HCT116 (cell line): ENCODE results near the gene IL25. TPM values are rescaled to one million over a fixed set of nuclear protein-coding genes. Genes with fewer than 3 reads are reported as not detected.

Experiments
- ATAC-seq: fragments of 200-7000 bp; cut with Tn5 transposase; 2 replicates; pipeline ENCODE4 v1.9.1; 2020; ENCODE audit warnings: mild to moderate bottlenecking, moderate library complexity
- BruUV-seq: library from RNA; stranded (reverse); fragments of 400-500 nt; replicated peaks from 2 replicates; lab custom pipeline; 2021; lab: Mats Ljungman, UMichigan
- CTCF ChIA-PET: fragments of 300-600 bp; sonication (Branson Sonifier 250); formaldehyde crosslinking; loops from one replicate; lab custom pipeline; 2021; ENCODE audit warnings: antibody characterized with exemption; lab: Charles Lee
- POLR2A ChIA-PET: fragments of 300-600, 350-600 bp; sonication (Branson Sonifier 250); formaldehyde crosslinking; loops from one replicate; lab custom pipeline; 2021; ENCODE audit warnings: antibody characterized with exemption; lab: Charles Lee
- RAD21 ChIA-PET, 2 experiments: fragments of 300-600 bp; sonication (Branson Sonifier 250); formaldehyde crosslinking; loops; one replicate each; lab custom pipeline; 2023; ENCODE audit warnings: low total read pairs in 2 of 2; ENCODE audit not compliant: uncharacterized antibody in 2 of 2, unreplicated experiment in 2 of 2, low non-redundant PET in 1 of 2; lab: Charles Lee
- DNase-seq: peaks from one replicate; pipeline ENCODE4 v3.0.0-alpha.2; 2010; ENCODE audit warnings: low read depth, low spot score
- H2AFZ ChIP-seq: fragments of 200-600 bp; shearing (Covaris generic), sonication (generic); 2 replicates; pipeline ENCODE4 v1.6.1; 2017; ENCODE audit warnings: low read depth, mixed run types, mixed read lengths, antibody characterized with exemption, low read length; ENCODE audit not compliant: poor library complexity, severe bottlenecking
- H3K27ac ChIP-seq: 2 replicates; pipeline ENCODE4 v1.5.1; 2012; ENCODE audit warnings: low read depth, low read length
- H3K27me3 ChIP-seq: fragments of 200-600 bp; sonication (generic); 2 replicates; pipeline ENCODE4 v1.6.1; 2016; ENCODE audit warnings: mixed run types, low read length, mixed read lengths; ENCODE audit not compliant: insufficient read depth
- H3K36me3 ChIP-seq, 2 experiments: fragments of 200-500 bp in 1 of 2; fragments of 200-600 bp in 1 of 2; sonication (Bioruptor generic) in 1 of 2; sonication (generic) in 1 of 2; 2 replicates each; pipeline versions ENCODE4 v1.5.1 to v1.6.1; 2014 to 2016; ENCODE audit warnings: low read length in 2 of 2, inconsistent platforms in 1 of 2, mixed read lengths in 1 of 2, mixed run types in 1 of 2; ENCODE audit not compliant: insufficient read depth in 2 of 2, control insufficient read depth in 1 of 2
- H3K4me1 ChIP-seq, 2 experiments: fragments of 200-600 bp in 1 of 2; sonication (generic) in 1 of 2; 2 replicates each; pipeline versions ENCODE4 v1.5.1 to v1.6.1; 2012 to 2017; ENCODE audit warnings: low read length in 2 of 2, inconsistent platforms in 1 of 2, mild to moderate bottlenecking in 1 of 2, mixed read lengths in 1 of 2, mixed run types in 1 of 2, moderate library complexity in 1 of 2; ENCODE audit not compliant: insufficient read depth in 2 of 2, control insufficient read depth in 1 of 2
- H3K4me2 ChIP-seq: fragments of 200-600 bp; sonication (generic); 2 replicates; pipeline ENCODE4 v1.6.1; 2017; ENCODE audit warnings: mixed run types, low read length, mixed read lengths
- H3K4me3 ChIP-seq, 2 experiments: fragments of 200-600 bp in 1 of 2; sonication (generic) in 1 of 2; replicated peaks in 1 of 2; 2 replicates each; pipeline ENCODE4 v1.5.1; 2011 to 2016; ENCODE audit warnings: low read length in 2 of 2, control low read depth in 1 of 2, low read depth in 1 of 2, mild to moderate bottlenecking in 1 of 2, mixed read lengths in 1 of 2, mixed run types in 1 of 2
- H3K79me2 ChIP-seq: fragments of 200-600 bp; sonication (generic); 2 replicates; pipeline ENCODE4 v1.6.1; 2017; ENCODE audit warnings: mild to moderate bottlenecking, mixed run types, low read length, moderate library complexity, mixed read lengths; ENCODE audit not compliant: insufficient read depth
- H3K9ac ChIP-seq: fragments of 200-600 bp; sonication (generic); 2 replicates; pipeline ENCODE4 v1.6.1; 2016; ENCODE audit warnings: low read length, mixed read lengths
- H3K9me2 ChIP-seq: fragments of 200-600 bp; sonication (generic), shearing (Covaris generic); 2 replicates; pipeline ENCODE4 v1.6.1; 2017; ENCODE audit warnings: mixed run types, mild to moderate bottlenecking, moderate library complexity; ENCODE audit not compliant: insufficient read depth
- H3K9me3 ChIP-seq, 2 experiments: fragments of 200-500 bp in 1 of 2; fragments of 200-600 bp in 1 of 2; sonication (Bioruptor generic) in 1 of 2; sonication (generic) in 1 of 2; 2 replicates each; pipeline ENCODE4 v1.6.1; 2014 to 2017; ENCODE audit warnings: low read length in 2 of 2, mixed read lengths in 2 of 2, inconsistent platforms in 1 of 2, low read depth in 1 of 2, mild to moderate bottlenecking in 1 of 2, mixed run types in 1 of 2, moderate library complexity in 1 of 2; ENCODE audit not compliant: control insufficient read depth in 1 of 2, insufficient read depth in 1 of 2
- H4K20me1 ChIP-seq: fragments of 200-600 bp; sonication (generic), shearing (Covaris generic); 2 replicates; pipeline ENCODE4 v1.6.1; 2017; ENCODE audit warnings: mixed run types, mild to moderate bottlenecking, moderate library complexity; ENCODE audit not compliant: insufficient read depth
- CBX3 ChIP-seq: IDR thresholded peaks from 2 replicates; pipeline ENCODE4 v1.6.1; 2012; ENCODE audit warnings: low read depth
- CEBPB ChIP-seq: IDR thresholded peaks from 2 replicates; pipeline ENCODE4 v1.6.1; 2012; ENCODE audit warnings: low read depth
- CTCF ChIP-seq, 3 experiments: fragments of 200-600 bp in 1 of 3; sonication (generic) in 1 of 3; IDR thresholded peaks in 2 of 3; conservative IDR thresholded peaks in 1 of 3; 2 replicates each; pipeline ENCODE4 v1.5.1; 2012 to 2017; ENCODE audit warnings: low read depth in 2 of 3, low read length in 2 of 3, antibody characterized with exemption in 1 of 3, borderline replicate concordance in 1 of 3, control low read depth in 1 of 3, mild to moderate bottlenecking in 1 of 3, mixed read lengths in 1 of 3, mixed run types in 1 of 3, moderate library complexity in 1 of 3; ENCODE audit not compliant: insufficient read depth in 1 of 3
- EGR1 ChIP-seq: IDR thresholded peaks from 2 replicates; pipeline ENCODE4 v1.6.1; 2012; ENCODE audit warnings: low read depth
- ELF1 ChIP-seq: IDR thresholded peaks from 2 replicates; pipeline ENCODE4 v1.6.1; 2012; ENCODE audit warnings: low read depth, borderline replicate concordance
- EZH2 ChIP-seq: fragments of 200-600 bp; sonication (generic); IDR thresholded peaks from 2 replicates; pipeline ENCODE4 v1.6.1; 2017; ENCODE audit warnings: antibody characterized with exemption, mixed run types
- FOSL1 ChIP-seq: IDR thresholded peaks from 2 replicates; pipeline ENCODE4 v1.6.1; 2012; ENCODE audit warnings: low read depth
- JUND ChIP-seq: IDR thresholded peaks from 2 replicates; pipeline ENCODE4 v1.6.1; 2012
- POLR2A ChIP-seq: IDR thresholded peaks from 2 replicates; pipeline ENCODE4 v1.7.0; 2011; ENCODE audit warnings: borderline replicate concordance; ENCODE audit not compliant: insufficient read depth, insufficient read length; ENCODE audit errors: extremely low read depth
- POLR2AphosphoS5 ChIP-seq: IDR thresholded peaks from 2 replicates; pipeline ENCODE4 v1.6.1; 2011; ENCODE audit warnings: mild to moderate bottlenecking, low read depth, low read length, moderate library complexity
- SIN3A ChIP-seq: IDR thresholded peaks from 2 replicates; pipeline ENCODE4 v1.6.1; 2012; ENCODE audit warnings: low read depth
- SRF ChIP-seq: IDR thresholded peaks from 2 replicates; pipeline ENCODE4 v1.6.1; 2012; ENCODE audit warnings: low read depth
- ZBTB33 ChIP-seq: IDR thresholded peaks from 2 replicates; pipeline ENCODE4 v1.6.1; 2011; ENCODE audit warnings: mild to moderate bottlenecking, low read length, moderate library complexity; ENCODE audit not compliant: insufficient replicate concordance; ENCODE audit errors: extremely low read depth
- ZFX ChIP-seq: fragments of 450-650 bp; IDR thresholded peaks from 2 replicates; pipeline ENCODE4 v1.6.1; 2017
- ZNF274 ChIP-seq: fragments of 200-500 bp; sonication (Bioruptor generic); IDR thresholded peaks from 2 replicates; pipeline ENCODE4 v1.6.1; 2014; ENCODE audit warnings: mild to moderate bottlenecking, low read depth, low read length, inconsistent platforms
- intact Hi-C: fragments of 100-400 bp; cut with micrococcal nuclease; formaldehyde crosslinking; loops from 2 replicates; pipeline ENCODE4 v1.10.0; 2022
- total RNA-seq: library from RNA; stranded (reverse); gene quantifications from one replicate; pipeline ENCODE4 v1.2.1, GENCODE V29; 2021; ENCODE audit not compliant: unreplicated experiment
- TF ChIP-seq, protein P1 (sequence below): IDR thresholded peaks from 2 replicates; pipeline ENCODE4 v1.6.1; 2012

IL25 gene
- total RNA-seq, 1 experiment from 2014 or later = not detected

GRCh38 chr14:23323838-23324454, 48.7 kb upstream of the IL25 start:
- H2AFZ ChIP-seq = no peak overlapping the region
- no peaks in the 10 kb centered on the region for H4K20me1 ChIP-seq
- POLR2A ChIA-PET = no interaction called here
- no peak for DNase-seq
- TF ChIP-seq ZBTB33 (no peak), SIN3A (no peak), SRF (no peak)
- H3K9ac ChIP-seq = no peak overlapping the region
- no peaks in the 10 kb centered on the region for H3K9me2 ChIP-seq
- no peak overlapping the region for H3K4me3 ChIP-seq
- intact Hi-C loops = no loop called here
- ATAC-seq = no peak
- H3K36me3 ChIP-seq = peaks cover 30 to 31% of the 10 kb centered on the region in 2 experiments; a peak in 3 of 4 replicates
- no peaks in the 10 kb centered on the region for H3K9me3 ChIP-seq
- BruUV-seq = no TSS peak
- H3K27ac ChIP-seq = no peak overlapping the region
- peaks cover 12 to 23% of the 10 kb centered on the region in 2 experiments; a peak in 3 of 4 replicates for H3K4me1 ChIP-seq
- RAD21 ChIA-PET = no interaction called here
- H3K4me2 ChIP-seq = no peak overlapping the region
- H3K27me3 ChIP-seq = no peaks in the 10 kb centered on the region
- H3K79me2 ChIP-seq = peaks cover 30% of the 10 kb centered on the region
- CTCF ChIA-PET = no interaction called here

DNA sequence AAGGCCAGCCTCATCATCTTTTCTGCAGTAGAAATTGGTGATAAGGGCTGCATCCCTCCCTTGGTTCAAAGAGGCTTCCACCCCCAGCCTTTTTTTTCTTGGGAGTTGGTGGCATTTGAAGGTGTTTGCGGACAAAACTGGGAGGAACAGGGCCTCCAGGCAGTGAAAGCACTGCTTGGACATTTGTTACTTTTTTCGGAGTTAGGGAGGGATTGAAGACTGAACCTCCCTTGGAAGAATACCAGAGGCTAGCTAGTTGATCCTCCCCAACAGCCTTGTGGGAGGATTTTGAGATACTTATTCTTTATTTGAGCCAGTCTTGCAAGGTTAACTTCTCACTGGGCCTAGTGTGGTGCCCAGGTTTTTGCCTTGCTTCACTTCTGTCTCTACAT, 48.2 kb upstream of the IL25 start:
- Histone ChIP-seq H3K9me3 (no peaks in the 10 kb centered on the region), H3K36me3 (peaks cover 30 to 31% of the 10 kb centered on the region in 2 experiments; a peak in 3 of 4 replicates), H3K79me2 (peaks cover 30% of the 10 kb centered on the region), H3K9ac (no peak overlapping the region), H3K27me3 (no peaks in the 10 kb centered on the region), H4K20me1 (no peaks in the 10 kb centered on the region), H3K4me2 (no peak overlapping the region), H2AFZ (no peak overlapping the region), H3K4me3 (no peak overlapping the region), H3K4me1 (peaks cover 12 to 23% of the 10 kb centered on the region in 2 experiments; a peak in 3 of 4 replicates), H3K27ac (no peak overlapping the region), H3K9me2 (no peaks in the 10 kb centered on the region)
- POLR2A ChIA-PET = no interaction called here
- ATAC-seq = no peak
- CTCF ChIA-PET = no interaction called here
- intact Hi-C loops = no loop called here
- RAD21 ChIA-PET = no interaction called here
- no TSS peak for BruUV-seq
- no peak for DNase-seq
- TF ChIP-seq POLR2A = no peak
- TF ChIP-seq, protein P1, sequence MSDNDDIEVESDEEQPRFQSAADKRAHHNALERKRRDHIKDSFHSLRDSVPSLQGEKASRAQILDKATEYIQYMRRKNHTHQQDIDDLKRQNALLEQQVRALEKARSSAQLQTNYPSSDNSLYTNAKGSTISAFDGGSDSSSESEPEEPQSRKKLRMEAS = no peak
- no peak for TF ChIP-seq CBX3
- TF ChIP-seq ZFX = no peak
- TF ChIP-seq EZH2 = no peak
- TF ChIP-seq ELF1 = no peak
- TF ChIP-seq EGR1 = no peak
- no peak for TF ChIP-seq CTCF (IDR thresholded peaks at IDR 0.05 in 2 of 3, conservative IDR thresholded peaks at IDR 0.05 in 1 of 3; ENCODE audit: borderline replicate concordance in 1 of 3, insufficient read depth in 1 of 3, low read depth in 2 of 3, low read length in 2 of 3)
- TF ChIP-seq CEBPB = no peak
- TF ChIP-seq FOSL1 = no peak
- TF ChIP-seq ZNF274 = no peak
- no peak for TF ChIP-seq JUND
- TF ChIP-seq POLR2AphosphoS5 = no peak
